GM23338 (cell line): ENCODE measurements around the gene MPHOSPH8. TPM values are rescaled to one million over a fixed set of nuclear protein-coding genes. Genes with fewer than 3 reads are reported as not detected.

Source experiments
- ATAC-seq: fragments of 200-7000 bp; cut with Tn5 transposase; 3 replicates; pipeline ENCODE4 v1.9.1; 2020
- DNase-seq: peaks from one replicate; pipeline ENCODE4 v3.0.0-alpha.2; 2015; ENCODE audit warnings: low spot score
- H2AFZ ChIP-seq: fragments of 200-600 bp; sonication (generic); 2 replicates; pipeline ENCODE4 v1.8.0; 2016; ENCODE audit warnings: antibody characterized with exemption, mild to moderate bottlenecking, moderate library complexity
- H3F3A ChIP-seq: fragments of 200-600 bp; sonication (generic); replicated peaks from 2 replicates; pipeline ENCODE4 v1.8.0; 2017; ENCODE audit warnings: antibody characterized with exemption, mixed run types, low read depth
- H3K27ac ChIP-seq: fragments of 200-600 bp; sonication (generic); 2 replicates; pipeline ENCODE4 v1.6.1; 2016; ENCODE audit warnings: low read depth
- H3K27me3 ChIP-seq: fragments of 200-600 bp; sonication (generic); 2 replicates; pipeline ENCODE4 v1.8.0; 2016; ENCODE audit warnings: mild to moderate bottlenecking, mixed run types, moderate library complexity; ENCODE audit not compliant: insufficient read depth
- H3K36me3 ChIP-seq: fragments of 200-600 bp; sonication (generic); 2 replicates; pipeline ENCODE4 v1.8.0; 2016; ENCODE audit warnings: mild to moderate bottlenecking; ENCODE audit not compliant: insufficient read depth
- H3K4me1 ChIP-seq: fragments of 200-600 bp; sonication (generic); 2 replicates; pipeline ENCODE4 v1.8.0; 2016; ENCODE audit warnings: mild to moderate bottlenecking, moderate library complexity; ENCODE audit not compliant: insufficient read depth
- H3K4me2 ChIP-seq: fragments of 200-600 bp; sonication (generic); 2 replicates; pipeline ENCODE4 v1.7.1; 2017; ENCODE audit warnings: mixed run types
- H3K4me3 ChIP-seq: fragments of 200-600 bp; sonication (generic); 2 replicates; pipeline ENCODE4 v1.6.1; 2016; ENCODE audit warnings: mixed run types
- H3K79me2 ChIP-seq: fragments of 200-600 bp; sonication (generic); replicated peaks from 2 replicates; pipeline ENCODE4 v1.8.0; 2017; ENCODE audit warnings: mild to moderate bottlenecking; ENCODE audit not compliant: insufficient read depth
- H3K9me2 ChIP-seq: fragments of 200-600 bp; sonication (generic); 2 replicates; pipeline ENCODE4 v1.8.0; 2017; ENCODE audit not compliant: insufficient read depth
- H4K20me1 ChIP-seq: fragments of 200-600 bp; sonication (generic); replicated peaks from 2 replicates; pipeline ENCODE4 v1.8.0; 2017; ENCODE audit warnings: mild to moderate bottlenecking; ENCODE audit not compliant: insufficient read depth
- H3K27ac Mint-ChIP-seq: 2 replicates; pipeline ENCODE4 v1.8.0; 2020; ENCODE audit warnings: inconsistent platforms, mild to moderate bottlenecking, moderate library complexity, mixed read lengths
- H3K27me3 Mint-ChIP-seq: 3 replicates; pipeline ENCODE4 v1.8.0; 2022; ENCODE audit warnings: low read depth, mild to moderate bottlenecking, moderate library complexity, mixed read lengths, inconsistent platforms; ENCODE audit not compliant: insufficient read depth, poor library complexity
- H3K36me3 Mint-ChIP-seq: 3 replicates; pipeline ENCODE4 v1.8.0; 2021; ENCODE audit warnings: low read depth, mild to moderate bottlenecking, inconsistent platforms, moderate library complexity, mixed read lengths
- H3K4me1 Mint-ChIP-seq: 3 replicates; pipeline ENCODE4 v1.8.0; 2020; ENCODE audit warnings: mild to moderate bottlenecking, inconsistent platforms, mixed read lengths
- H3K4me3 Mint-ChIP-seq: 3 replicates; pipeline ENCODE4 v1.8.0; 2021; ENCODE audit warnings: moderate library complexity, mild to moderate bottlenecking, inconsistent platforms, mixed read lengths
- H3K9me3 Mint-ChIP-seq: 3 replicates; pipeline ENCODE4 v1.8.0; 2020; ENCODE audit warnings: moderate library complexity, mild to moderate bottlenecking, inconsistent platforms, mixed read lengths
- CREB1 ChIP-seq: fragments of 250-450 bp; sonication (Bioruptor Pico); IDR thresholded peaks from 2 replicates; pipeline ENCODE4 v1.5.0; 2020; ENCODE audit warnings: low read depth, mild to moderate bottlenecking, moderate library complexity
- EZH2 ChIP-seq: fragments of 200-600 bp; sonication (generic); IDR thresholded peaks from one replicate; pipeline ENCODE4 v1.8.0; 2017; ENCODE audit warnings: antibody characterized with exemption, mild to moderate bottlenecking, low read depth; ENCODE audit not compliant: unreplicated experiment
- EZH2phosphoT487 ChIP-seq: fragments of 200-600 bp; sonication (generic); IDR thresholded peaks from one replicate; pipeline ENCODE4 v1.8.1; 2018; ENCODE audit warnings: antibody characterized with exemption; ENCODE audit not compliant: unreplicated experiment
- JUNB ChIP-seq: IDR thresholded peaks from one replicate; pipeline ENCODE4 v1.6.1; 2016; ENCODE audit warnings: antibody characterized with exemption; ENCODE audit not compliant: unreplicated experiment
- NANOG ChIP-seq: IDR thresholded peaks from 2 replicates; pipeline ENCODE4 v1.6.1; 2016; ENCODE audit warnings: antibody characterized with exemption, borderline replicate concordance
- POLR2AphosphoS5 ChIP-seq: IDR thresholded peaks from 2 replicates; pipeline ENCODE4 v1.6.1; 2016; ENCODE audit warnings: antibody characterized with exemption, low read depth
- STAT1 ChIP-seq: IDR thresholded peaks from one replicate; pipeline ENCODE4 v1.6.1; 2016; ENCODE audit warnings: antibody characterized with exemption; ENCODE audit not compliant: unreplicated experiment
- ZNF114 ChIP-seq: fragments of 250-450 bp; sonication (Bioruptor Pico); IDR thresholded peaks from 2 replicates; pipeline ENCODE4 v1.5.0; 2020; ENCODE audit warnings: mild to moderate bottlenecking, moderate library complexity
- ZNF331 ChIP-seq: fragments of 250-450 bp; sonication (Bioruptor Pico); IDR thresholded peaks from 2 replicates; pipeline ENCODE4 v1.5.0; 2020; ENCODE audit warnings: low read depth, mild to moderate bottlenecking, moderate library complexity
- polyA plus RNA-seq: library from polyadenylated mRNA; unstranded; fragments of >200 nt; fragmentation: Nextera tagmentation; extraction: Ambion mirVana; gene quantifications from 2 replicates; pipeline ENCODE4 v1.2.1, GENCODE V29; 2016
- total RNA-seq: library from RNA; depleted of rRNA; stranded (reverse); fragments of >200 nt; shearing (Covaris generic); gene quantifications from 2 replicates; pipeline ENCODE4 v1.2.3, GENCODE V29; 2014
- TF ChIP-seq, protein P1 (sequence below): IDR thresholded peaks from one replicate; pipeline ENCODE4 v1.6.1; 2018; ENCODE audit warnings: antibody characterized with exemption; ENCODE audit not compliant: unreplicated experiment
- TF ChIP-seq, protein P2 (sequence below): fragments of 250-450 bp; sonication (Bioruptor Pico); IDR thresholded peaks from 2 replicates; pipeline ENCODE4 v1.5.0; 2020; ENCODE audit warnings: mild to moderate bottlenecking, moderate library complexity
- TF ChIP-seq, protein P3 (sequence below): IDR thresholded peaks from 2 replicates; pipeline ENCODE4 v1.6.1; 2016; ENCODE audit warnings: antibody characterized with exemption
- TF ChIP-seq, protein P4 (sequence below), 2 experiments: fragments of 200-600 bp in 1 of 2; sonication (generic) in 1 of 2; conservative IDR thresholded peaks; 2 replicates each; pipeline versions ENCODE4 v1.5.1 to v1.6.1; 2016 to 2017; ENCODE audit warnings: antibody characterized with exemption in 2 of 2, low read depth in 2 of 2, mild to moderate bottlenecking in 2 of 2, moderate library complexity in 1 of 2

Gene MPHOSPH8
- total and polyA plus RNA-seq, 2 experiments from 2014 or later: 15.6 to 31.9 TPM

DNA sequence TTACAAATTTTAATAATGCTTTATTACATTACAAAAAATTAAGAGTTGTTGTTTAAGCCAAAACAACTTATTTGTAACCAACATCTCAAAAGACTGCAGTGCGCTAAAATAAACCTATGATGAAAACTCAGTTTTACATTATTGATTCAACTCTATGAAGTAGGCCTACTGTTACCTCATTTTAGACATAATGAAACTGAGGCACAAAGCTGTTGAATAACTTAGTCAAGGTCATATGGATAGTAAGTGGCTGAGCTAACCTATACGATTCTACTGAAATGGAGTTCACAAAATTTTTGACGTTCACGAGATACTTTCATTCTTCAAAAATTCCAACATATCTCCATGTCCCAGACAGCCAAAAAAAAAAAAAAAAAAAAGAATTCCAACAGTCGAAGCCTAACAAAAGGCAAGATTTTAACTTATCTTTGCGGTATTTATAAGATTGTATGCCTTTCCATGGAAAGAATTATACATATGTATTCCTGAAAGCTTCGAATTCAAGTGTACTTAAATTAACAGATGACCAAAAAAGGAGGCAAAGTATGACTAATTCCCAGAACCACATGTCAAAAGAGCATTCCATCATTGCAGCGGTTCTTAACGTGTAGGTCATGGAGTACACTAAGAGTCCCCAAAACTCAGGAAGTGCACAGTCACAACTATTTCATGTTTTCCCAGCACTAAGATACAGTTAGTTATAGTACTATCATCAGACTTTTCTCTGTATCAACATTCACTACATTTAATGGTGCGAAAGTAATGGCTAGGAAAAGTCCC, 79.9 kb downstream of the MPHOSPH8 start:
- Histone ChIP-seq H3K27ac (no peak overlapping the region; the same call in 1 of the 2 replicates), H3K4me2 (no peak overlapping the region), H4K20me1 (peaks cover 8% of the 10 kb centered on the region), H3K79me2 (peaks cover 44% of the 10 kb centered on the region), H3K4me3 (no peak overlapping the region), H3K36me3 (no peaks in the 10 kb centered on the region), H3K4me1 (no peaks in the 10 kb centered on the region), H3K9me2 (no peaks in the 10 kb centered on the region), H2AFZ (no peak overlapping the region), H3K27me3 (no peaks in the 10 kb centered on the region), H3F3A (no peaks in the 10 kb centered on the region)
- H3K36me3 Mint-ChIP-seq: peaks cover 10% of the 10 kb centered on the region; the same call in 2 of the 3 replicates
- H3K27me3 Mint-ChIP-seq: peaks cover 2% of the 10 kb centered on the region
- no peaks in the 10 kb centered on the region for H3K9me3 Mint-ChIP-seq
- ATAC-seq (no peak), DNase-seq (no peak)
- TF ChIP-seq CREB1 (CRISPR knock-in tag) (no peak), POLR2AphosphoS5 (no peak), EZH2 (no peak), STAT1 (no peak), NANOG (no peak), ZNF114 (no peak), JUNB (no peak), EZH2phosphoT487 (no peak), ZNF331 (CRISPR knock-in tag) (no peak)
- TF ChIP-seq, protein P1, sequence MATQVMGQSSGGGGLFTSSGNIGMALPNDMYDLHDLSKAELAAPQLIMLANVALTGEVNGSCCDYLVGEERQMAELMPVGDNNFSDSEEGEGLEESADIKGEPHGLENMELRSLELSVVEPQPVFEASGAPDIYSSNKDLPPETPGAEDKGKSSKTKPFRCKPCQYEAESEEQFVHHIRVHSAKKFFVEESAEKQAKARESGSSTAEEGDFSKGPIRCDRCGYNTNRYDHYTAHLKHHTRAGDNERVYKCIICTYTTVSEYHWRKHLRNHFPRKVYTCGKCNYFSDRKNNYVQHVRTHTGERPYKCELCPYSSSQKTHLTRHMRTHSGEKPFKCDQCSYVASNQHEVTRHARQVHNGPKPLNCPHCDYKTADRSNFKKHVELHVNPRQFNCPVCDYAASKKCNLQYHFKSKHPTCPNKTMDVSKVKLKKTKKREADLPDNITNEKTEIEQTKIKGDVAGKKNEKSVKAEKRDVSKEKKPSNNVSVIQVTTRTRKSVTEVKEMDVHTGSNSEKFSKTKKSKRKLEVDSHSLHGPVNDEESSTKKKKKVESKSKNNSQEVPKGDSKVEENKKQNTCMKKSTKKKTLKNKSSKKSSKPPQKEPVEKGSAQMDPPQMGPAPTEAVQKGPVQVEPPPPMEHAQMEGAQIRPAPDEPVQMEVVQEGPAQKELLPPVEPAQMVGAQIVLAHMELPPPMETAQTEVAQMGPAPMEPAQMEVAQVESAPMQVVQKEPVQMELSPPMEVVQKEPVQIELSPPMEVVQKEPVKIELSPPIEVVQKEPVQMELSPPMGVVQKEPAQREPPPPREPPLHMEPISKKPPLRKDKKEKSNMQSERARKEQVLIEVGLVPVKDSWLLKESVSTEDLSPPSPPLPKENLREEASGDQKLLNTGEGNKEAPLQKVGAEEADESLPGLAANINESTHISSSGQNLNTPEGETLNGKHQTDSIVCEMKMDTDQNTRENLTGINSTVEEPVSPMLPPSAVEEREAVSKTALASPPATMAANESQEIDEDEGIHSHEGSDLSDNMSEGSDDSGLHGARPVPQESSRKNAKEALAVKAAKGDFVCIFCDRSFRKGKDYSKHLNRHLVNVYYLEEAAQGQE: no peak
- TF ChIP-seq, protein P2, sequence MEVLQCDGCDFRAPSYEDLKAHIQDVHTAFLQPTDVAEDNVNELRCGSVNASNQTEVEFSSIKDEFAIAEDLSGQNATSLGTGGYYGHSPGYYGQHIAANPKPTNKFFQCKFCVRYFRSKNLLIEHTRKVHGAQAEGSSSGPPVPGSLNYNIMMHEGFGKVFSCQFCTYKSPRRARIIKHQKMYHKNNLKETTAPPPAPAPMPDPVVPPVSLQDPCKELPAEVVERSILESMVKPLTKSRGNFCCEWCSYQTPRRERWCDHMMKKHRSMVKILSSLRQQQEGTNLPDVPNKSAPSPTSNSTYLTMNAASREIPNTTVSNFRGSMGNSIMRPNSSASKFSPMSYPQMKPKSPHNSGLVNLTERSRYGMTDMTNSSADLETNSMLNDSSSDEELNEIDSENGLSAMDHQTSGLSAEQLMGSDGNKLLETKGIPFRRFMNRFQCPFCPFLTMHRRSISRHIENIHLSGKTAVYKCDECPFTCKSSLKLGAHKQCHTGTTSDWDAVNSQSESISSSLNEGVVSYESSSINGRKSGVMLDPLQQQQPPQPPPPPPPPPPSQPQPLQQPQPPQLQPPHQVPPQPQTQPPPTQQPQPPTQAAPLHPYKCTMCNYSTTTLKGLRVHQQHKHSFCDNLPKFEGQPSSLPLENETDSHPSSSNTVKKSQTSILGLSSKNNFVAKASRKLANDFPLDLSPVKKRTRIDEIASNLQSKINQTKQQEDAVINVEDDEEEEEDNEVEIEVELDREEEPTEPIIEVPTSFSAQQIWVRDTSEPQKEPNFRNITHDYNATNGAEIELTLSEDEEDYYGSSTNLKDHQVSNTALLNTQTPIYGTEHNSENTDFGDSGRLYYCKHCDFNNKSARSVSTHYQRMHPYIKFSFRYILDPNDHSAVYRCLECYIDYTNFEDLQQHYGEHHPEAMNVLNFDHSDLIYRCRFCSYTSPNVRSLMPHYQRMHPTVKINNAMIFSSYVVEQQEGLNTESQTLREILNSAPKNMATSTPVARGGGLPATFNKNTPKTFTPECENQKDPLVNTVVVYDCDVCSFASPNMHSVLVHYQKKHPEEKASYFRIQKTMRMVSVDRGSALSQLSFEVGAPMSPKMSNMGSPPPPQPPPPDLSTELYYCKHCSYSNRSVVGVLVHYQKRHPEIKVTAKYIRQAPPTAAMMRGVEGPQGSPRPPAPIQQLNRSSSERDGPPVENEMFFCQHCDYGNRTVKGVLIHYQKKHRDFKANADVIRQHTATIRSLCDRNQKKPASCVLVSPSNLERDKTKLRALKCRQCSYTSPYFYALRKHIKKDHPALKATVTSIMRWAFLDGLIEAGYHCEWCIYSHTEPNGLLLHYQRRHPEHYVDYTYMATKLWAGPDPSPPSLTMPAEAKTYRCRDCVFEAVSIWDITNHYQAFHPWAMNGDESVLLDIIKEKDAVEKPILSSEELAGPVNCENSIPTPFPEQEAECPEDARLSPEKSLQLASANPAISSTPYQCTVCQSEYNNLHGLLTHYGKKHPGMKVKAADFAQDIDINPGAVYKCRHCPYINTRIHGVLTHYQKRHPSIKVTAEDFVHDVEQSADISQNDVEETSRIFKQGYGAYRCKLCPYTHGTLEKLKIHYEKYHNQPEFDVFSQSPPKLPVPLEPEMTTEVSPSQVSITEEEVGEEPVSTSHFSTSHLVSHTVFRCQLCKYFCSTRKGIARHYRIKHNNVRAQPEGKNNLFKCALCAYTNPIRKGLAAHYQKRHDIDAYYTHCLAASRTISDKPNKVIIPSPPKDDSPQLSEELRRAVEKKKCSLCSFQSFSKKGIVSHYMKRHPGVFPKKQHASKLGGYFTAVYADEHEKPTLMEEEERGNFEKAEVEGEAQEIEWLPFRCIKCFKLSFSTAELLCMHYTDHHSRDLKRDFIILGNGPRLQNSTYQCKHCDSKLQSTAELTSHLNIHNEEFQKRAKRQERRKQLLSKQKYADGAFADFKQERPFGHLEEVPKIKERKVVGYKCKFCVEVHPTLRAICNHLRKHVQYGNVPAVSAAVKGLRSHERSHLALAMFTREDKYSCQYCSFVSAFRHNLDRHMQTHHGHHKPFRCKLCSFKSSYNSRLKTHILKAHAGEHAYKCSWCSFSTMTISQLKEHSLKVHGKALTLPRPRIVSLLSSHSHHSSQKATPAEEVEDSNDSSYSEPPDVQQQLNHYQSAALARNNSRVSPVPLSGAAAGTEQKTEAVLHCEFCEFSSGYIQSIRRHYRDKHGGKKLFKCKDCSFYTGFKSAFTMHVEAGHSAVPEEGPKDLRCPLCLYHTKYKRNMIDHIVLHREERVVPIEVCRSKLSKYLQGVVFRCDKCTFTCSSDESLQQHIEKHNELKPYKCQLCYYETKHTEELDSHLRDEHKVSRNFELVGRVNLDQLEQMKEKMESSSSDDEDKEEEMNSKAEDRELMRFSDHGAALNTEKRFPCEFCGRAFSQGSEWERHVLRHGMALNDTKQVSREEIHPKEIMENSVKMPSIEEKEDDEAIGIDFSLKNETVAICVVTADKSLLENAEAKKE (CRISPR knock-in tag): no peak
- TF ChIP-seq, protein P3, sequence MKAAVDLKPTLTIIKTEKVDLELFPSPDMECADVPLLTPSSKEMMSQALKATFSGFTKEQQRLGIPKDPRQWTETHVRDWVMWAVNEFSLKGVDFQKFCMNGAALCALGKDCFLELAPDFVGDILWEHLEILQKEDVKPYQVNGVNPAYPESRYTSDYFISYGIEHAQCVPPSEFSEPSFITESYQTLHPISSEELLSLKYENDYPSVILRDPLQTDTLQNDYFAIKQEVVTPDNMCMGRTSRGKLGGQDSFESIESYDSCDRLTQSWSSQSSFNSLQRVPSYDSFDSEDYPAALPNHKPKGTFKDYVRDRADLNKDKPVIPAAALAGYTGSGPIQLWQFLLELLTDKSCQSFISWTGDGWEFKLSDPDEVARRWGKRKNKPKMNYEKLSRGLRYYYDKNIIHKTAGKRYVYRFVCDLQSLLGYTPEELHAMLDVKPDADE: no peak
- TF ChIP-seq, protein P4, sequence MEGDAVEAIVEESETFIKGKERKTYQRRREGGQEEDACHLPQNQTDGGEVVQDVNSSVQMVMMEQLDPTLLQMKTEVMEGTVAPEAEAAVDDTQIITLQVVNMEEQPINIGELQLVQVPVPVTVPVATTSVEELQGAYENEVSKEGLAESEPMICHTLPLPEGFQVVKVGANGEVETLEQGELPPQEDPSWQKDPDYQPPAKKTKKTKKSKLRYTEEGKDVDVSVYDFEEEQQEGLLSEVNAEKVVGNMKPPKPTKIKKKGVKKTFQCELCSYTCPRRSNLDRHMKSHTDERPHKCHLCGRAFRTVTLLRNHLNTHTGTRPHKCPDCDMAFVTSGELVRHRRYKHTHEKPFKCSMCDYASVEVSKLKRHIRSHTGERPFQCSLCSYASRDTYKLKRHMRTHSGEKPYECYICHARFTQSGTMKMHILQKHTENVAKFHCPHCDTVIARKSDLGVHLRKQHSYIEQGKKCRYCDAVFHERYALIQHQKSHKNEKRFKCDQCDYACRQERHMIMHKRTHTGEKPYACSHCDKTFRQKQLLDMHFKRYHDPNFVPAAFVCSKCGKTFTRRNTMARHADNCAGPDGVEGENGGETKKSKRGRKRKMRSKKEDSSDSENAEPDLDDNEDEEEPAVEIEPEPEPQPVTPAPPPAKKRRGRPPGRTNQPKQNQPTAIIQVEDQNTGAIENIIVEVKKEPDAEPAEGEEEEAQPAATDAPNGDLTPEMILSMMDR (conservative IDR thresholded peaks at IDR 0.05; ENCODE audit: low read depth in 2 of 2): no peak
- no peak overlapping the region for H3K4me3 Mint-ChIP-seq
- peak overlapping the region; percentile 61 for H3K27ac Mint-ChIP-seq
- H3K4me1 Mint-ChIP-seq: no peaks in the 10 kb centered on the region
